HepG2 (cell line): ENCODE data around the gene WDR45B. TPM values are rescaled to one million over a fixed set of nuclear protein-coding genes. Genes with fewer than 3 reads are reported as not detected.

ENCODE experiments used
- ATAC-seq: fragments of 200-7000 bp; cut with Tn5 transposase; 3 replicates; pipeline ENCODE4 v1.9.1; 2020; ENCODE audit warnings: mild to moderate bottlenecking, moderate library complexity
- BruUV-seq: library from RNA; stranded (reverse); fragments of 400-500 nt; replicated peaks from 2 replicates; lab custom pipeline; 2021; lab: Mats Ljungman, UMichigan
- CTCF ChIA-PET: fragments of 300-600 bp; formaldehyde crosslinking; extraction: SDS; loops from one replicate; lab custom pipeline; 2021; ENCODE audit warnings: low total read pairs, inconsistent platforms, low intra/inter-chr PET ratio; lab: Yijun Ruan, JAX
- POLR2A ChIA-PET: fragments of 350-600 bp; sonication (Branson Sonifier 250); formaldehyde crosslinking; loops from one replicate; lab custom pipeline; 2020; ENCODE audit warnings: antibody characterized with exemption, inconsistent platforms; lab: Yijun Ruan, JAX
- DNase-seq: peaks from one replicate; pipeline ENCODE4 v3.0.0-alpha.2; 2015; ENCODE audit warnings: low spot score
- FAIRE-seq: peaks from 3 replicates; lab custom pipeline; 2011; peaks lifted over from hg19 to GRCh38; lab: Jason Lieb, UNC
- H2AFZ ChIP-seq: one replicate; pipeline ENCODE4 v1.6.1; 2011; ENCODE audit warnings: low read length, inconsistent platforms
- H3K27ac ChIP-seq: fragments of 300-600 bp; 3 replicates; pipeline ENCODE4 v1.8.0; 2011; ENCODE audit warnings: mixed run types, mild to moderate bottlenecking, mixed read lengths, low read length, inconsistent platforms; ENCODE audit not compliant: insufficient read depth; ENCODE audit errors: extremely low read length
- H3K27me3 ChIP-seq, 2 experiments: fragments of 200-600 bp in 1 of 2; 2 replicates in 1 of 2; 3 replicates in 1 of 2; pipeline versions ENCODE4 v1.6.0 to v1.8.0; 2011; ENCODE audit warnings: low read length in 2 of 2, mild to moderate bottlenecking in 2 of 2, moderate library complexity in 2 of 2, inconsistent platforms in 1 of 2; ENCODE audit not compliant: insufficient read depth in 2 of 2, control insufficient read depth in 1 of 2
- H3K36me3 ChIP-seq, 2 experiments: fragments of 200-600 bp in 1 of 2; replicated peaks in 1 of 2; 2 replicates in 1 of 2; 3 replicates in 1 of 2; pipeline versions ENCODE4 v1.5.1 to v1.8.0; 2011; ENCODE audit warnings: low read length in 2 of 2, inconsistent platforms in 1 of 2; ENCODE audit not compliant: insufficient read depth in 2 of 2, control insufficient read depth in 1 of 2
- H3K4me1 ChIP-seq: 2 replicates; pipeline ENCODE4 v1.5.1; 2012; ENCODE audit warnings: low read length, inconsistent platforms; ENCODE audit not compliant: insufficient read depth
- H3K4me2 ChIP-seq: 2 replicates; pipeline ENCODE4 v1.6.0; 2011; ENCODE audit warnings: low read depth, low read length, inconsistent platforms
- H3K4me3 ChIP-seq, 3 experiments: fragments of 200-600 bp in 1 of 3; sonication (generic), shearing (Covaris generic) in 1 of 3; replicated peaks in 1 of 3; 2 replicates each; pipeline ENCODE4 v1.5.1; 2011 to 2016; ENCODE audit warnings: low read length in 3 of 3, inconsistent platforms in 2 of 3, low read depth in 2 of 3, mild to moderate bottlenecking in 2 of 3, control low read depth in 1 of 3, mixed read lengths in 1 of 3; ENCODE audit not compliant: insufficient read depth in 1 of 3
- H3K79me2 ChIP-seq: one replicate; pipeline ENCODE4 v1.6.1; 2011; ENCODE audit warnings: low read length, inconsistent platforms; ENCODE audit not compliant: insufficient read depth
- H3K9ac ChIP-seq: 2 replicates; pipeline ENCODE4 v1.6.0; 2011; ENCODE audit warnings: mild to moderate bottlenecking, low read depth, low read length, inconsistent platforms; ENCODE audit not compliant: insufficient read depth
- H3K9me3 ChIP-seq: 2 replicates; pipeline ENCODE4 v1.5.1; 2012; ENCODE audit warnings: mild to moderate bottlenecking, low read length
- H4K20me1 ChIP-seq: 2 replicates; pipeline ENCODE4 v1.6.0; 2011; ENCODE audit warnings: inconsistent platforms, mild to moderate bottlenecking, low read length, moderate library complexity; ENCODE audit not compliant: insufficient read depth
- HNF4A ChIP-seq: sonication (generic); formaldehyde crosslinking; IDR thresholded peaks from 2 replicates; pipeline ENCODE4 v1.4.0; 2020; ENCODE audit warnings: missing genetic modification reagents
- HOXD1 ChIP-seq: sonication (generic); formaldehyde crosslinking; IDR thresholded peaks from 2 replicates; pipeline ENCODE4 v1.5.0; 2020; ENCODE audit warnings: missing genetic modification reagents
- REL ChIP-seq: sonication (generic); formaldehyde crosslinking; conservative IDR thresholded peaks from 2 replicates; pipeline ENCODE4 v1.8.0; 2022; ENCODE audit warnings: mild to moderate bottlenecking, missing genetic modification reagents, moderate library complexity
- RORA ChIP-seq: sonication (generic); formaldehyde crosslinking; IDR thresholded peaks from 2 replicates; pipeline ENCODE4 v1.5.0; 2020; ENCODE audit warnings: mild to moderate bottlenecking, missing genetic modification reagents, moderate library complexity
- RXRB ChIP-seq: IDR thresholded peaks from 2 replicates; pipeline ENCODE4 v1.6.1; 2016; ENCODE audit warnings: borderline replicate concordance, missing genetic modification reagents, missing compliant biosample characterization
- ZNF383 ChIP-seq: sonication (generic); formaldehyde crosslinking; IDR thresholded peaks from 2 replicates; pipeline ENCODE4 v1.4.0; 2020; ENCODE audit warnings: missing genetic modification reagents, mild to moderate bottlenecking, borderline replicate concordance
- ZNF543 ChIP-seq: sonication (generic); formaldehyde crosslinking; IDR thresholded peaks from 2 replicates; pipeline ENCODE4 v1.4.0; 2020; ENCODE audit warnings: mild to moderate bottlenecking, missing genetic modification reagents
- ZNF7 ChIP-seq: IDR thresholded peaks from 2 replicates; pipeline ENCODE4 v1.6.1; 2016; ENCODE audit warnings: missing biosample characterization, missing genetic modification reagents
- ZNF709 ChIP-seq: sonication (generic); formaldehyde crosslinking; IDR thresholded peaks from 2 replicates; pipeline ENCODE4 v1.5.0; 2020; ENCODE audit warnings: mild to moderate bottlenecking, missing genetic modification reagents
- ZNF83 ChIP-seq: sonication (generic); formaldehyde crosslinking; IDR thresholded peaks from 2 replicates; pipeline ENCODE4 v1.4.0; 2020; ENCODE audit warnings: missing genetic modification reagents, mild to moderate bottlenecking, borderline replicate concordance
- WGBS: methylation state at CpG from one replicate; pipeline ENCODE4 v1.1.6; 2017; ENCODE audit warnings: low lambda C conversion rate; 5-methylcytosine and 5-hydroxymethylcytosine counted together
- in situ Hi-C: cut with HindIII; loops from 2 replicates; pipeline ENCODE4 v1.10.0; 2017; ENCODE audit warnings: low pct_unique_long_range_greater_than_20kb; ENCODE audit not compliant: extremely low pct_ligation_motif_present
- intact Hi-C: fragments of 100-400 bp; cut with micrococcal nuclease; formaldehyde crosslinking; loops from one replicate; pipeline ENCODE4 v1.10.0; 2022; ENCODE audit not compliant: unreplicated experiment
- polyA plus RNA-seq, 8 experiments: library from polyadenylated mRNA; depleted of rRNA in 3 of 8; stranded (reverse) in 7 of 8; unstranded in 1 of 8; fragments of >200 nt; fragmentation: Illumina TruSeq in 4 of 8; extraction: Trizol in 4 of 8; gene quantifications; 2 replicates each; pipeline versions ENCODE4 v1.2.1 to v1.2.3, GENCODE V29; 2011 to 2016; ENCODE audit warnings: low read depth in 4 of 8, missing spikeins in 1 of 8, mixed read lengths in 1 of 8; ENCODE audit not compliant: insufficient read depth in 1 of 8
- total RNA-seq, 5 experiments: library from RNA; depleted of rRNA; stranded (reverse); fragments of >200 nt; fragmentation: Illumina TruSeq; extraction: Trizol; gene quantifications; 2 replicates each; pipeline ENCODE4 v1.2.3, GENCODE V29; 2016; ENCODE audit warnings: low read depth in 1 of 5
- TF ChIP-seq, protein P1 (sequence below): sonication (generic); formaldehyde crosslinking; IDR thresholded peaks from 2 replicates; pipeline ENCODE4 v1.5.1; 2020; ENCODE audit warnings: mild to moderate bottlenecking, missing genetic modification reagents, moderate library complexity
- TF ChIP-seq, protein P2 (sequence below): sonication (generic); formaldehyde crosslinking; IDR thresholded peaks from 2 replicates; pipeline ENCODE4 v1.5.0; 2020; ENCODE audit warnings: missing genetic modification reagents
- TF ChIP-seq, protein P3 (sequence below): sonication (generic); formaldehyde crosslinking; IDR thresholded peaks from 2 replicates; pipeline ENCODE4 v1.4.0; 2020; ENCODE audit warnings: mild to moderate bottlenecking, missing genetic modification reagents

Gene WDR45B
- total and polyA plus RNA-seq, 2 of the 13 experiments (the other 11 are each of a cell fraction or from before 2014, with no cell fraction given): 86.2 to 155 TPM

DNA sequence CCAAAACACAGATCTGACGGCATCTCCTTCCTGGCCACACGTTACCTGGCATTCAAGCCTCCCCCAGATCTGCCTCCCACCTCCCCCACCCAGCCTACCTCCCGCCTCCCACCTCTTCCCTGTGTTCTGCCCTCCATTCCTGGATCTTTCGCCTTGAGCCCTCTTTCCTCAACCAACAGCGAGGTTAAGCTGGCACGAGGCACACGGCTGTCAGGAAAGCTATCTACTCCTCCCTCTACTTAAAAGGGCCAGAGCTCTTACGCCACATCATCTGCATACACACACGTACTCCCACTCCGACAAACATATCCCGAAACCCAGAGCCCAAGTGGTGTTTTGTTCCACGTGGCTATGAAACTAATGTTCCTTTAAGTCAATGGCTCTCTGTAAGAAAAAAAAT, 18.0 kb downstream of the WDR45B start:
- TF ChIP-seq HNF4A (CRISPR knock-in tag) (no peak), ZNF543 (CRISPR knock-in tag) (no peak), ZNF709 (CRISPR knock-in tag) (no peak), ZNF7 (no peak), HOXD1 (CRISPR knock-in tag) (no peak), ZNF383 (CRISPR knock-in tag) (no peak), RORA (CRISPR knock-in tag) (no peak), ZNF83 (CRISPR knock-in tag) (no peak), REL (CRISPR knock-in tag) (no peak), RXRB (CRISPR knock-in tag) (no peak)
- TF ChIP-seq, protein P1, sequence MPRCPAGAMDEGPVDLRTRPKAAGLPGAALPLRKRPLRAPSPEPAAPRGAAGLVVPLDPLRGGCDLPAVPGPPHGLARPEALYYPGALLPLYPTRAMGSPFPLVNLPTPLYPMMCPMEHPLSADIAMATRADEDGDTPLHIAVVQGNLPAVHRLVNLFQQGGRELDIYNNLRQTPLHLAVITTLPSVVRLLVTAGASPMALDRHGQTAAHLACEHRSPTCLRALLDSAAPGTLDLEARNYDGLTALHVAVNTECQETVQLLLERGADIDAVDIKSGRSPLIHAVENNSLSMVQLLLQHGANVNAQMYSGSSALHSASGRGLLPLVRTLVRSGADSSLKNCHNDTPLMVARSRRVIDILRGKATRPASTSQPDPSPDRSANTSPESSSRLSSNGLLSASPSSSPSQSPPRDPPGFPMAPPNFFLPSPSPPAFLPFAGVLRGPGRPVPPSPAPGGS (CRISPR knock-in tag): no peak
- TF ChIP-seq, protein P2, sequence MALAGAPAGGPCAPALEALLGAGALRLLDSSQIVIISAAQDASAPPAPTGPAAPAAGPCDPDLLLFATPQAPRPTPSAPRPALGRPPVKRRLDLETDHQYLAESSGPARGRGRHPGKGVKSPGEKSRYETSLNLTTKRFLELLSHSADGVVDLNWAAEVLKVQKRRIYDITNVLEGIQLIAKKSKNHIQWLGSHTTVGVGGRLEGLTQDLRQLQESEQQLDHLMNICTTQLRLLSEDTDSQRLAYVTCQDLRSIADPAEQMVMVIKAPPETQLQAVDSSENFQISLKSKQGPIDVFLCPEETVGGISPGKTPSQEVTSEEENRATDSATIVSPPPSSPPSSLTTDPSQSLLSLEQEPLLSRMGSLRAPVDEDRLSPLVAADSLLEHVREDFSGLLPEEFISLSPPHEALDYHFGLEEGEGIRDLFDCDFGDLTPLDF: no peak
- TF ChIP-seq, protein P3, sequence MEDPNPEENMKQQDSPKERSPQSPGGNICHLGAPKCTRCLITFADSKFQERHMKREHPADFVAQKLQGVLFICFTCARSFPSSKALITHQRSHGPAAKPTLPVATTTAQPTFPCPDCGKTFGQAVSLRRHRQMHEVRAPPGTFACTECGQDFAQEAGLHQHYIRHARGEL (CRISPR knock-in tag): no peak
- no peak overlapping the region for H3K9ac ChIP-seq
- ATAC-seq (no peak), DNase-seq (no peak), FAIRE-seq (no peak)
- in situ Hi-C loops: no loop called here
- POLR2A ChIA-PET: interaction anchor here (0.5 kb wide), 1 partner anchor 131 kb away, joined by 3 read pairs; no protein-coding TSS in a partner anchor
- H3K27ac ChIP-seq: no peak overlapping the region
- peaks cover 29 to 82% of the 10 kb centered on the region in 2 experiments for H3K36me3 ChIP-seq
- H3K27me3 ChIP-seq: no peaks in the 10 kb centered on the region
- CTCF ChIA-PET: no interaction called here
- H3K9me3 ChIP-seq: no peaks in the 10 kb centered on the region
- intact Hi-C loops: no loop called here
- no TSS peak for BruUV-seq
- 95% methylated on average over 12 of the region's 12 CpGs for WGBS
- peaks cover 11% of the 10 kb centered on the region for H4K20me1 ChIP-seq
- H2AFZ ChIP-seq: no peak overlapping the region
- H3K4me2 ChIP-seq: no peak overlapping the region
- no peak overlapping the region for H3K4me3 ChIP-seq
- H3K79me2 ChIP-seq: peaks cover 60% of the 10 kb centered on the region
- H3K4me1 ChIP-seq: peaks cover 14% of the 10 kb centered on the region
